Spleen (tissue), 7 donors: ENCODE results near the gene RAC2.

Source experiments
- POLR2A ChIP-seq, 3 donors: fragments of 450-650 bp; IDR thresholded peaks; one replicate each; pipeline ENCODE4 v1.5.1; 2017; ENCODE audit warnings: antibody characterized with exemption in 3 of 3, mild to moderate bottlenecking in 1 of 3
- POLR2AphosphoS5 ChIP-seq, 3 donors: sonication (generic); formaldehyde crosslinking; IDR thresholded peaks; one replicate each; pipeline ENCODE4 v1.5.1; 2017; ENCODE audit warnings: antibody characterized with exemption in 3 of 3
- TF ChIP-seq, protein P1 (sequence below), 11 experiments: fragments of 200-600 bp in 7 of 11; fragments of 450-650 bp in 4 of 11; sonication (generic) in 4 of 11; IDR thresholded peaks in 8 of 11; conservative IDR thresholded peaks in 3 of 11; 1 replicate in 7 of 11; 2 replicates in 4 of 11; pipeline versions ENCODE4 v1.4.0 to v1.8.0; 2016 to 2021; ENCODE audit warnings: antibody characterized with exemption in 11 of 11, inconsistent platforms in 4 of 11, mild to moderate bottlenecking in 1 of 11
- donor health status: DM: no; HTN: no; CAD: no; lungs with moderate emphysema.
- donor health status: DM: no; HTN: no; CAD: no.
- donor health status: DM: no; HTN: no; CAD: no.

DNA sequence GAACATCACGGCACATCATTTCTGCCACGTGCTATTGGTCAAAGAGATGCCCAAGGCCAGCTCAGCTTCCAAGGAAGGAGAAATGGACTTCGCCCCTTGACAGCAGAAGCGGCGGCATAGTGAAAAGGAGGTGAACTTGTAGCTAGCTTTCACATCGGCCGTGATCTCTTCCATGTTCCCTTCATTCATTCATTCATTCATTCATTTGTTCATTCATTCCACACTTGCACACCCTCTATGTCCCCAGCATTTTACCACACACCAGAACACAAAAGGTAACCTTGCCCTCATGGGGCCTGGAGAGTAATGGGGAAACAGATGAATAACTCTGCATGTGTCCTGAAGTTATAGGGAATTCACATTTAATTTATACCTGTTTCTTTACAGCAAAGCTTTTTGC lies 37.1 kb upstream of the RAC2 start:
- TF ChIP-seq, protein P1, sequence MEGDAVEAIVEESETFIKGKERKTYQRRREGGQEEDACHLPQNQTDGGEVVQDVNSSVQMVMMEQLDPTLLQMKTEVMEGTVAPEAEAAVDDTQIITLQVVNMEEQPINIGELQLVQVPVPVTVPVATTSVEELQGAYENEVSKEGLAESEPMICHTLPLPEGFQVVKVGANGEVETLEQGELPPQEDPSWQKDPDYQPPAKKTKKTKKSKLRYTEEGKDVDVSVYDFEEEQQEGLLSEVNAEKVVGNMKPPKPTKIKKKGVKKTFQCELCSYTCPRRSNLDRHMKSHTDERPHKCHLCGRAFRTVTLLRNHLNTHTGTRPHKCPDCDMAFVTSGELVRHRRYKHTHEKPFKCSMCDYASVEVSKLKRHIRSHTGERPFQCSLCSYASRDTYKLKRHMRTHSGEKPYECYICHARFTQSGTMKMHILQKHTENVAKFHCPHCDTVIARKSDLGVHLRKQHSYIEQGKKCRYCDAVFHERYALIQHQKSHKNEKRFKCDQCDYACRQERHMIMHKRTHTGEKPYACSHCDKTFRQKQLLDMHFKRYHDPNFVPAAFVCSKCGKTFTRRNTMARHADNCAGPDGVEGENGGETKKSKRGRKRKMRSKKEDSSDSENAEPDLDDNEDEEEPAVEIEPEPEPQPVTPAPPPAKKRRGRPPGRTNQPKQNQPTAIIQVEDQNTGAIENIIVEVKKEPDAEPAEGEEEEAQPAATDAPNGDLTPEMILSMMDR (IDR thresholded peaks at IDR 0.05 in 8 of 11, conservative IDR thresholded peaks at IDR 0.05 in 3 of 11), result no peak
- TF ChIP-seq POLR2A (IDR thresholded peaks at IDR 0.05), result no peak
- TF ChIP-seq POLR2AphosphoS5 (IDR thresholded peaks at IDR 0.05), result no peak
